Keratinocyte (primary cell): ENCODE results near the gene DHRSX. TPM values are rescaled to one million over a fixed set of nuclear protein-coding genes. Genes with fewer than 3 reads are reported as not detected.
"Not testable (repeated sequence)": the region's sequence is repeated elsewhere in the genome, so short reads cannot be mapped to it uniquely, and the experiment has no call there.

ENCODE experiments used
- DNase-seq: peaks from one replicate; pipeline ENCODE4 v3.0.0-alpha.2; 2011; ENCODE audit warnings: low read depth, missing footprints, low spot score
- FAIRE-seq: peaks from 2 replicates; lab custom pipeline; 2011; peaks lifted over from hg19 to GRCh38; lab: Jason Lieb, UNC
- H2AFZ ChIP-seq: 2 replicates; pipeline ENCODE4 v1.6.0; 2012; ENCODE audit warnings: low read length, control low read depth, inconsistent platforms; ENCODE audit not compliant: control insufficient read depth
- H3K27ac ChIP-seq: 2 replicates; pipeline ENCODE4 v1.5.1; 2011; ENCODE audit warnings: low read length; ENCODE audit not compliant: control insufficient read depth, insufficient read depth
- H3K27me3 ChIP-seq: 3 replicates; pipeline ENCODE4 v1.6.0; 2011; ENCODE audit warnings: low read length; ENCODE audit not compliant: control insufficient read depth, insufficient read depth; ENCODE audit errors: extremely low read depth
- H3K36me3 ChIP-seq, 2 experiments: 2 replicates in 1 of 2; 3 replicates in 1 of 2; pipeline ENCODE4 v1.5.1; 2011; ENCODE audit warnings: low read length in 2 of 2, mild to moderate bottlenecking in 1 of 2; ENCODE audit not compliant: control insufficient read depth in 2 of 2, insufficient read depth in 2 of 2; ENCODE audit errors: extremely low read depth in 1 of 2
- H3K4me1 ChIP-seq: 3 replicates; pipeline ENCODE4 v1.5.1; 2011; ENCODE audit warnings: low read length; ENCODE audit not compliant: control insufficient read depth, insufficient read depth; ENCODE audit errors: extremely low read depth
- H3K4me2 ChIP-seq: 3 replicates; pipeline ENCODE4 v1.6.0; 2011; ENCODE audit warnings: low read depth, low read length; ENCODE audit not compliant: control insufficient read depth, insufficient read depth; ENCODE audit errors: extremely low read depth
- H3K4me3 ChIP-seq, 3 experiments: fragments of 200-600 bp in 1 of 3; sonication (generic) in 1 of 3; 2 replicates in 2 of 3; 3 replicates in 1 of 3; pipeline ENCODE4 v1.5.1; 2011 to 2016; ENCODE audit warnings: low read length in 3 of 3, mild to moderate bottlenecking in 3 of 3, control low read depth in 2 of 3, inconsistent platforms in 1 of 3, low read depth in 1 of 3, mixed read lengths in 1 of 3, mixed run types in 1 of 3, moderate library complexity in 1 of 3; ENCODE audit not compliant: control insufficient read depth in 2 of 3, insufficient read depth in 2 of 3; ENCODE audit errors: extremely low read depth in 1 of 3
- H3K79me2 ChIP-seq: 2 replicates; pipeline ENCODE4 v1.6.0; 2012; ENCODE audit warnings: low read length; ENCODE audit not compliant: control insufficient read depth, insufficient read depth
- H3K9ac ChIP-seq: 3 replicates; pipeline ENCODE4 v1.6.0; 2011; ENCODE audit warnings: low read length; ENCODE audit not compliant: control insufficient read depth, insufficient read depth; ENCODE audit errors: extremely low read depth
- H3K9me1 ChIP-seq: 3 replicates; pipeline ENCODE4 v1.6.0; 2011; ENCODE audit warnings: low read length; ENCODE audit not compliant: control insufficient read depth, insufficient read depth; ENCODE audit errors: extremely low read depth
- H3K9me3 ChIP-seq: 2 replicates; pipeline ENCODE4 v1.5.1; 2012; ENCODE audit warnings: low read depth, low read length; ENCODE audit not compliant: control insufficient read depth
- H4K20me1 ChIP-seq: 3 replicates; pipeline ENCODE4 v1.6.0; 2011; ENCODE audit warnings: low read length; ENCODE audit not compliant: control insufficient read depth, insufficient read depth; ENCODE audit errors: extremely low read depth
- CTCF ChIP-seq, 3 experiments: IDR thresholded peaks in 1 of 3; conservative IDR thresholded peaks in 1 of 3; optimal IDR thresholded peaks in 1 of 3; 2 replicates in 2 of 3; 3 replicates in 1 of 3; pipeline versions ENCODE3 to v1.5.1; 2011; ENCODE audit warnings: low read length in 3 of 3, mild to moderate bottlenecking in 3 of 3, moderate library complexity in 2 of 3, control low read depth in 1 of 3, inconsistent platforms in 1 of 3; ENCODE audit not compliant: insufficient read depth in 2 of 3; ENCODE audit errors: extremely low read depth in 1 of 3
- EZH2 ChIP-seq: IDR thresholded peaks from one replicate; pipeline ENCODE4 v1.6.1; 2012; ENCODE audit warnings: inconsistent platforms, mild to moderate bottlenecking, low read length, moderate library complexity
- dilution Hi-C: fragments of 300-500 bp; cut with MboI; formaldehyde crosslinking; loops from one replicate; pipeline ENCODE4 v1.7.0; 2020; ENCODE audit warnings: low sequenced_read_pairs; ENCODE audit not compliant: extremely low pct_ligation_motif_present
- polyA plus RNA-seq, 5 experiments: library from polyadenylated mRNA; depleted of rRNA in 3 of 5; stranded (reverse) in 3 of 5; stranded (forward) in 1 of 5; unstranded in 1 of 5; fragments of >200 nt; gene quantifications; 1 replicate in 1 of 5; 2 replicates in 3 of 5; 3 replicates in 1 of 5; pipeline versions ENCODE4 v1.2.1 to v1.2.3, GENCODE V29; 2011 to 2012; ENCODE audit warnings: missing spikeins in 2 of 5, low read depth in 1 of 5, low replicate concordance in 1 of 5

Gene DHRSX
- polyA plus RNA-seq, 1 donor (not counting 4 experiments of a cell fraction or from before 2014, with no cell fraction given) = 20.4 TPM

DNA sequence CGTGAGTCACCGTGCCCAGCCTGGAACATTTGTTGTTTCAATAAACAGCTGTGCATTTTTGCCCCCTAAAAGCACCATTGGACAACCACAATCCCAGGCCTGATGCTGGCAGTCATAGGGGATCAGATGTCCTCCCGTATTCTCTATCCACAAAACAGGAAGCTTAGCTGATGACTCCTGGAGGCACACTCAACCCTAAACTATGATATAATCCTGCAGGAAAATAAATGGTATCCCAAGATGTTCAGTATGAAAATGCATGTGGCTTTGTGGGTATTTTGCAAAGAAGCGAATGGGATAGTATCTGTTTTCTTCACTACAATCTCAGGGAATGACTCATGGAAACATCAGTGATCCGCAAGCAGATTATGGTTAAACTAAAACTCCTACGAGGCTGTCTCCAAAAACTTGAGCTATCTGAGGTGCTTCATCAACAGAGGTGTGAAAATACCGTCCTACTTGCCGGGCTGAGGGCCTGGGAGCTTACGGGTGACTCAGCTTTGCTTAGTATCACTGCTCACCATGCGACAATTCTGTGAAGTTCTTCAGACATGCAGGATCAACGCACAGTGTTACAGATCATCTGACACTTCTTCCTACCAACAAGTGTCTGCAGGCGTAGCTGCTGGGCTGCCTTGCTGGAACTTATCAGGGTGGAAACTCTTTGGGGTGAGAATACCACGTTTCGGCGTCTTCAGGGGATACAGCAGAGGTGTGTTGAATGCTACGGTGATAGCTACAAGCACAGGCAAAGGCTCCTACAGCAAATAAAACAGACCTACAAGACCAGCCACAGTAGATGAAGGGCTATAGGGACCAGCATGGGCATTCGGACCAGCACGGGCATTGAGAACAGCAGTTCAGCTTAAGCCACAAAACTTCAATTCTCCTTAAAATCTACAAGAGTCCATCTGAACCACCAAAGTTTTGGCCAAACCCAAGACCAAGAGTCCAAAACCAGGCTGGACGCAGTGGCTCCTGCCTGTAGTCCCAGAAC, 148.5 kb downstream of the DHRSX start:
- Histone ChIP-seq H2AFZ (no peak overlapping the region), H3K9ac (no peak overlapping the region), H3K9me3 (no peaks in the 10 kb centered on the region), H3K9me1 (no peaks in the 10 kb centered on the region), H4K20me1 (no peaks in the 10 kb centered on the region), H3K27me3 (no peaks in the 10 kb centered on the region), H3K4me1 (peaks cover 2% of the 10 kb centered on the region), H3K79me2 (no peaks in the 10 kb centered on the region), H3K36me3 (peaks cover 3 to 9% of the 10 kb centered on the region in 2 experiments), H3K4me2 (no peak overlapping the region), H3K4me3 (no peak overlapping the region), H3K27ac (peak overlapping the region; percentile 49)
- dilution Hi-C loops = no loop called here
- TF ChIP-seq EZH2 (no peak), CTCF (optimal IDR thresholded peaks at IDR 0.05 in 1 of 3, IDR thresholded peaks at IDR 0.05 in 1 of 3, conservative IDR thresholded peaks at IDR 0.05 in 1 of 3; ENCODE audit: extremely low read depth in 1 of 3, insufficient read depth in 2 of 3, low read length in 3 of 3) (no peak)
- no peak for DNase-seq
- no peak for FAIRE-seq

- Histone ChIP-seq H3K27ac (peak overlapping the region; percentile 23), H3K4me2 (no peak overlapping the region), H3K36me3 (peaks cover 3 to 8% of the 10 kb centered on the region in 2 experiments), H3K4me1 (peaks cover 2% of the 10 kb centered on the region), H4K20me1 (no peaks in the 10 kb centered on the region), H3K79me2 (no peaks in the 10 kb centered on the region), H3K9ac (no peak overlapping the region), H3K9me1 (no peaks in the 10 kb centered on the region), H3K4me3 (no peak overlapping the region), H3K27me3 (no peaks in the 10 kb centered on the region), H2AFZ (no peak overlapping the region), H3K9me3 (no peaks in the 10 kb centered on the region)
- no peak for TF ChIP-seq EZH2
- TF ChIP-seq CTCF (optimal IDR thresholded peaks at IDR 0.05 in 1 of 3, IDR thresholded peaks at IDR 0.05 in 1 of 3, conservative IDR thresholded peaks at IDR 0.05 in 1 of 3; ENCODE audit: extremely low read depth in 1 of 3, insufficient read depth in 2 of 3, low read length in 3 of 3) = no peak
- dilution Hi-C loops = no loop called here
- FAIRE-seq (no peak), DNase-seq (no peak)
Observed at GRCh38 chrX:2351321-2351720, 149.5 kb downstream of the DHRSX start.

DNA sequence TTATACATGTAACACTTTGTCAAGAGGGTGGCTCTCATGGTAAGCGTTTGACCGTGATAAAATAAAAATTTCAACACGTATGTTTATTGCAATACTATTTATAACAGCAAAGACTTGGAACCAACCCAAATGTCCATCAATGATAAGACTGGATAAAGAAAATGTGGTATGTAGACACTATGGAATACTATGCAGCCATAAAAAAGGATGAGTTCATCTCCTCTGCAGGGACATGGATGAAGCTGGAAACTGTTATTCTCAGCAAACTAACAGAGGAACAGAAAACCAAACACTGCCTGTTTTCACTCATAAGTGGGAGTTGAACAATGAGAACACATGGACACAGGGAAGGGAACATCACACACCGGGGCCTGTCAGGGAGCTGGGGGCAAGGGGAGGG, 150.1 kb downstream of the DHRSX start:
- dilution Hi-C loops, FAIRE-seq, H3K9me3 ChIP-seq, H3K27me3 ChIP-seq, H3K4me3 ChIP-seq, H3K9ac ChIP-seq, H4K20me1 ChIP-seq, H3K9me1 ChIP-seq, H3K4me1 ChIP-seq, H3K79me2 ChIP-seq, DNase-seq, H3K36me3 ChIP-seq, H3K27ac ChIP-seq, H3K4me2 ChIP-seq, H2AFZ ChIP-seq: not testable (repeated sequence)
